Stimulated activated CD4-positive, alpha-beta T cell treated with anti-CD3 and anti-CD28 coated beads, Interleukin-15, amount 100 ng/mL, for 1 hour (primary cell): ENCODE results near the gene CHRDL1.

Experiments used
- DNase-seq, 2 donors: peaks; one replicate each; pipeline ENCODE4 v3.0.0-alpha.2; 2020; ENCODE audit warnings: low read depth in 1 of 2, low spot score in 1 of 2

The CHRDL1 gene

DNA sequence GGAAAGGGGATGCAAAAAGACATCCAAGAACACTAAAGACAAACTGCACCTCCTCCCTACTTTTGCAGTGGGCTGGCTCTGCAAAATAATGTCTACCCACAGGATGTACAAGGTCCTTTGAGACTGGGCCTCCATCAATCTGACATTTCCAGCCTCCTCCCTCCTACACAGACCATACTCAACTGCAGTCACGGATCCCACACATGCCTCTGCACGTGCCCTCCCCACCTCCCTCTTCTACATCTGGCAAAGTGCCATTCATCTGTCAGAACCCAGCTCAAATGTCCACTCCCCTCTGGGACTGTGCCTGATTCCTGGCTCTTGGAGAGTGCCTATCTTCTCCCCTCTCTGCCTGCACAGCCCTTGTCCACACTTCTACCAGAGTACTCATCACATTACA is 50.3 kb downstream of the CHRDL1 start:
- no peak for DNase-seq

DNA sequence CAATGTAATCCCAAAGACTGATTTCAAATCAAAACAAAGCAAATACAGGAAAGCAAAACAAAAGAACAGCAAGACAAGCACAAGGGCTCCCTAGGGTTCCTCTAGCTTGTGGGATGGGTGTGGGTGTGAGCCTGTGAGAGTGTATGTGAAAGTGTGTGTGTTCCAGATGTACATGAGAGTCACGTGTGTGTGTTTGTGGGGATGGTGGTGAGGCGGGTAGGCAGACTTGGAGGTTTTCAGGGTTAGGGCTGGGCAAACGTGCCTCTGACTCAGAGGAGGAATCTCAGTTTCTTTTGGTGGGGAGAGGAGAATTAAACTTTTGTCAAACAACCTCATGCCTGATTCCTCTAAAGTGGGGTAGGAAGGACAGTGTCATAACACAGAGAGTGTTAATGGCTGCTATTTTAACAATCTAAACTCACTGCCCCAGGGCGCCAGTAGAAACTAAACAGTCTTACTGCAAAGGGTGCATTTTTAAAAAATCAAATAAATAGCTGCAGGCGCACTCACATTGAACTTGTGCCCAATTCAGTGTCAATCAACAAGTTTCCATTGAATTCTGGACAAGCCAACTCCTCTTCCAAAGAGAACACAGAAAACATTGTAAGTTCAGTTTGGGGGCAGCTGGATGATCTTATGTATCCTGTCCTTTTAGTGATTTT is 51.8 kb downstream of the CHRDL1 start:
- DNase-seq = no peak

DNA sequence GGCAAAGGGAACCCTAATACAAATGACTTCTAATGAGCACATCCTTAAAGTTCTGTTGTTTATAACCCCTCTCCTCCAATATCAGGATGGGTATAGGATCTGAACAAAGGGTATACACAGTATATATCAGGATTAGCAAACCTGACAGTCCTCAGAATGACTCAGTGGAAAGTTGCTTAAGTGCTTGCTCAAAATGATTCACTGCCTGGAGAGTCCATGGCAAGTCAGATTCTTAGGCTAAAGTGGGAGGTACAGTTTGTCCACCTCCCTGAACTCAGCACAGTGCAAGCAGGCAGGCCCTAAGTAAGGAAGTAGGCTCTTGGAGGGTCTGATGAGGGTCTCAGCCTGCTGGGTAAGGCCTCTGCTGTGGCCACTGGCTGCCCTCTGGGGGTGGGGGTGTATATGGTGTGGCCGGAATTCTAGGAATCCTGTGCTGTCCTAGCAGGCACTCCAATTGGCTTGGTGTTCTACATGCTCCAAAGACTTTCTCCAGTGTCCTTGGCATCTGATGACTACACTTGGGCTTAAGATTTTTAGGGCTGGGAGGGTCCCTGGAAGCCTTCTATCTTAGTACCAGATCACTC is 54.3 kb downstream of the CHRDL1 start:
- no peak for DNase-seq

DNA sequence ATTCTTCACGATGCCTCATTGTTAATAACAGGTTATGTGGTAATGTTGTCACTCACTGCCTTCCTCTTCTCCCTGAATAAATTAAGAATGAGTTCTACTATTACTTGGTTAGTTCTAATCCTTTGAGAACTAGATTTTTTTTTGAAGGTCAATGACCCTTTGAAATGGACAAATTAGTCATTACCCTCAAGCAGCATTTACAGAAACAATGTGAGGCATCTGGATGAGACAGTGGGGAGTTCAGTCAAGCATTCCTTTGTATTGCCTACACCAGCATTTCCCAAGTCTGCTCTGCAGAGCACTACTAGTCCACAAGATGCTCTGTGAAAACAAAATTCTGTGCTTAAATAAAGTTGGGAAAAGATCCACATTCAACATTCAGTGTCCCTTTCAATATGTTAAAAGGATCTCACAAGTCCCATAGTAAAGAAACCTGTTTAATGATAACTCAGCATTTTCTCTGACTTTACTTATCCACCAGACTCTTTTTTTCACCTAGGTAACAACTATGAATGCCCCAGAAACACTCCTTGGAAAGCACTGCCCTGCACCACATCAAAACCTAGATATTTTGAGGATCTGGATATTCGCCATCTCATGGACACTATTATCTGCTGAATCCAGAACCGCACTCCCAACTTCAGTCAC is 60.6 kb downstream of the CHRDL1 start:
- DNase-seq = no peak

DNA sequence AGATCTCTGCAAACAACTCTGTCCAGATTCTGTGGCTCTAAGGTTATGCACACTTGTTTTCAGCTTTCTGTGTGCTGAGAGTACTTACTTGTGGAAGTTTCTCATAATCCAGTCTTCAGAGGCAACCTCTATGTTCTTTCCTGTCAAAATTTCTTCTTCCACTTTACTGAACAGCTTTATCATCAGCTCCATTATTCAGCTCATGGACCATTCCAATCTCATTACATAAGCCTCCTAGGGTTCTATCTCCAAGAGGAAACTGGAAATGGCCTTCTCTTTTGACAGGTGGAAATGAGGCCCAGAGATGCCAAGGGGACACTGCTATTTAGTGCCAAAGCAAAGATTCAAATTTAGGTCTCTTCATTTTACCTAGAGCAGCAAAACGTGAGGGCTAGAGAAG is 61.3 kb downstream of the CHRDL1 start:
- DNase-seq = no peak

DNA sequence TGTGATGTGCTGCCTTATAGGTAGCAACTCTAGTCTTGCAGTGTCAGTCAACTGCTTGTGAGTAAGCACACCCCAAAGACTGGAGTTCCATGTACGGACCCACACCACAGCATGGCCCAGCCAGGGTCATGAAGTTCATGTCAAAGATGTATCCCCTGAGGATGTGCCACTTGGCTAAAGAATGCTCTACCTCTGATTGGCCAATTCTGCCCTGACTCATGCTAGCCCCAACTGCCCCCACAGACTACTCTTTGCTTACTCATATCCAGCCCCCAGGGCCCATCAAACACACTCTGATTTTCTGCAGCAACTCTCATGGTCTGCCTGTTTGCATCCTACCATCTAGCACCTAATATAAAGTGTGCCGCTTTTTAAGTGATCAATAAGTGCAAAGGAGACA is 62.5 kb downstream of the CHRDL1 start:
- no peak for DNase-seq

DNA sequence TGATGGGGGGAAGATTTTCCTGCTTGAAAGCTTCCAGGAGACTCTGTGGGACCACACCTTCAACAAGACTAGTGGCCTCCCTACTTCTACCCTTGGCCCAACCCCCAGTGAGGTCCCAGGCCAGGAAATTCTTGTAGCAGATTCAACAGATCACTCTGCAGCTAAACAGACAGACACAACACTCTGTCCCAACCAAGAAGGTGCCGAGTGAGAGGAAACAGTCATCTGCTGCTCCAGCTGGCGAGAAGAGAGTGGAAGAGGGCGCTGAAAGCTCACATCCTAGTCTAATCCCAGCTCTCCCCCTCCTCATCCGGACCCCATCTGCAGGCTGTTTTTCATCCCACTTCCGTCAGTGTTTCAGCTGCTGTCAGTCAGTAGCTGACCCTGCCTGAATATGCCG is 63.4 kb downstream of the CHRDL1 start:
- no peak for DNase-seq

DNA sequence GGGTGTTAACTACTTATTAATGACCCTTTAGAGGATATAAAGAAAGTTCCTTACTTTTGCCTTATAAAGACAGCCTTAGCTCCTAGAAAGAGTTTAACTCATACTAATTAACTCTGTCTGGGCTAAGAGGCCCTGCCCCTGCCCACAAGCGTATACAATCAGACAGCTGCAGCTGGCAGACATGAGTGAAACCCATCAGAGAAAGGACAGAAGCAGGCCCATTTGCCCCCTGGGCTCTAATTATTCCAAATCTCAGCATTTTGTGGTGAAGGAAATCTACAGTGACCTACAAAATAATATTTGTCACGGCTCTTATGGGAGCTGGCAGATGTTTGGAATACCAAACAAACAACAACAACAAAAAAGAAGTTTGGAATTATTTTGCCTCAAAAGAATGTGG is 71.8 kb downstream of the CHRDL1 start:
- DNase-seq = no peak

DNA sequence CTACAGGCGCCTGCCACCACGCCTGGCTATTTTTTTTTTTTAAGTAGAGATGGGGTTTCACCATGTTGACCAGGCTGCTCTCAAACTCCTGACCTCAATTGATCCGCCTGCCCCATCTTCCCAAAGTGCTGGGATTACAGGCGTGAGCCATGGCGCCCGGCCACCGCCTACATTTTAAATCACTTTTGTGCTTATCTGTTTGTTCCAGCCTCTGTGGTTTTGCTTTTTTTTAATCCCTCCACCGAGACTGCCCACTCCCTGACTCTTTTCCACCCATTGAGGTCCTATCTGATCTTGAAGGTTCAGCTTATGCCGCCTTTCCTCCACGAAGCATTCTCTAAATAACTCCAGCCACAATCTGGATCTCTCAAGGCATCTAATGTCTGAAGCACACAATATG is 73.5 kb downstream of the CHRDL1 start:
- no peak for DNase-seq

DNA sequence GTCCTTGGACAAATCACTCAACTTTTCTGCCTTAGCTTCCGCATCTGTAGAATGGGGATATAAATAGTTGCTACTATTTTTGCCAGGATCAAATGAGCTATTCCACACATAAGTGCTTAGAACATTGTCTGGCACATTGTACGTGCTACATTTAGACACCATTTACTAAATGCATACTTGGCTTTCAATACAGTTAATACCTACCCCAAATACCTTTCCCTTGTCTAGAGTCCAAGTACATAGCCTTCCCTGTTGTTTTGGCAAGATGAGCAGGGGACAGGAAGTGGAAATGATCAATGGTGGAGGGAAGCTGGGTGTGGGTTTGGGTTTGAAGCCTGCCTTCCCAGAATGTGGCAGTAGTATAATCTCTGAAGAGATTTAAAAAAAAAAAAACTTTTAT is 82.0 kb downstream of the CHRDL1 start:
- no peak for DNase-seq

DNA sequence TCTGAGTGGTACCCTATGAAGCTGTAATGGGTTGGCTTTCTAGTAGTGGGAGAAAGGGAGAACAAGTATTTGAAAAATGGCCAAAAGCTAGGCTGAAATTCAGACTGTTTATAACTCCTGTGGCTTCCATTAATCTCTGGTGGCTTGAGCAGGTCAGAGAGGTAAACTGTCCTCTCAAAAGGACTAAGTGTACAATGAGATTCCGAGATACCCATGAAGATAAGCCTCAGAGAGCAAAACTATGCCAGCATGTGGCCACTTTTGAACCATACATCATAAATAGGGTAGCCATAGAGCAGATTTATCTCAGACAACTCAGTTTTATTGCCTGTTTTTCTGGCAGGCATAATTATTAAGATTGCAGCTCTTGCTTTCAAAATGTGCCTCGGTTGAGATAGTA is 89.2 kb downstream of the CHRDL1 start:
- DNase-seq = no peak

DNA sequence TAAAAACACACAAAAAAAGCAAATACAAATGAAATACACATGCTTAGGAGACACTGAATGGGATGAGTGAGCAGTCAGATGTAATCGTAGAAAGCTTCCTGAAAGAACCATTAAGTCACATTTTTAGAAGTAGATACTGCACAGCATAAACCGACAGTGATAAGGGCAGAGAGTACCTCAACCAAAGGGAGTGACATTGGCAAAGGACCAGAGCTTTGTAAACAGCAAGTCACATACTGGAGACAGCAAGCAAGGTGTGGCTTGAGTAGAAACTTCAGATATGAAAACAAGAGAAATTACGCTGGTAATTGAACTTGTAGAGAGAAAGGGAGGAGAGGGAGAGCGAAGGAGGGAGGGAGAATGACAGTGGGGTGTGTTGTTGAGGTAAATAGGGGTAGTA is 92.0 kb downstream of the CHRDL1 start:
- DNase-seq = no peak

DNA sequence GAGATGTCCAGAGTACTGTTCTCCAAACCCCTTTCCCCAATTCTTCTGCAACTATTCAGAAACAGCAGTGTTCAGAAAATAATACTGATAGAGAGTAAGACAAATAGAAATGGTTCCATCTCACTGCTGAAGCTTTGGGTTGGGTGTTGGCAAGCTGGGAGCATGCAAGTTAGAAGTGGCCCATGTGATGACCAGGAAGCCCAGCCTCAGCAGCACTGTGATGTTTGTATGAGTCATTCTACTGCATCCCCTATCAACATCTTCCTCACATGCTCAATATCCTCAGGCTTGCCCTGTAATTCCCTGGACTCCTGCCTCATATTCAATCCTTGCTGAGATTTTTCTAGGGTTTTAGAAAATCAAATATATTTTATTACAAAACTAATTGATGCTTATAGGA is 96.5 kb downstream of the CHRDL1 start:
- no peak for DNase-seq

DNA sequence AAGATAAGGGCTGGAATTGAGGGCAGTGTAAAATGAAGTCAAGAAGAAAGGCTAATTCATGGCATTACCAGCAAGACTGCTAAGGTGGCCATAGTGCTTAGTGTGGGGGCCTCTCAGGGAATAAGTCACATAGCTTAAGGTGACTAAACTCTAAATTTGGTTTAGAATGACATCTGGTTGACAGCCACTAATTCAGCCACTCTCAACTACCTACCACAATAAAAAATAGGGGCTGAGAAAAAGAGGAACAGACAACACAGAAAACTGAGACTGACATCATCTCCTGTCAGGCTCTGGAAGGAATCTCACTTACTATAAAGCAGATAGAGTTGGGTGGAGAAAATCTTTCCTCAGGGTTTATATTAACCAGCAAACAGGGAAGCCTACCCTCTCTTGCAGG is 96.9 kb downstream of the CHRDL1 start:
- DNase-seq = no peak

DNA sequence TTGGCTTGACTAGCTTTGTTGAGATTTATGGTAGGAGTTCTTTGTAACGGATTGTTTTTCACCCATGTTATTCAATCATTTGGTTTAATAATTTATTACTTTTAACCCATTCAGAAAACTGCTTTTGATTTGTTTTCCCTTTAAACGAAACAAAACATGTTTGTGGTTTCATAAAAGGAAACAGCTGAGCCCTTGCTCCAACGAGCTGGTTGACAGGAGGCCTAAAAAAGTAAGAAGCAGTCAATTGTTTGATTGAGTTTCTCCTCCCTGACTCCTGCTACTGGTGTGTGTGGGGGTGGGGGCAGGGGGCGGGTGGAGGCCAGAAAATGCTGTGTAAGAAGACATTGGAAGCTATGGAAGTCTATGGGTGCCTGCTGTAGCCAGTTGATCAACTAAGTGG is 102.8 kb downstream of the CHRDL1 start:
- no peak for DNase-seq

DNA sequence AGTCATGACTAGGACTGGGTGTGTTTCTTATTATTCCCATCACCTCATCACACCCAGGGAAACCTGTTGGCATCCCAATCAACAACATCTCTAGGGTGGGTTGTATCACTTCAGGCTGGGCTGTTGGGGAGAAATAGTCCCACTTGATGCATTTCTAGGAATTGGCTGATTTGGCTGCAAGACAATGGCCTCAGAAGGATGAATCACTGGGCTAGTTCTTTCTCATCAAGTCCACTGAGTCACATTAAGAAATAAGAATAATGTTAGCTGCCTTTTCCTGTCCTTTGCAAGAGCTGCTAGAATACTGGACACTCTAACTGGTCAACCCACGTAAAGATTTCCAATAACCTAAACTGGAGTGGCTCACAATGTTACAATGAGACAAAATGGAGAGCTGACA is 104.2 kb downstream of the CHRDL1 start:
- no peak for DNase-seq

DNA sequence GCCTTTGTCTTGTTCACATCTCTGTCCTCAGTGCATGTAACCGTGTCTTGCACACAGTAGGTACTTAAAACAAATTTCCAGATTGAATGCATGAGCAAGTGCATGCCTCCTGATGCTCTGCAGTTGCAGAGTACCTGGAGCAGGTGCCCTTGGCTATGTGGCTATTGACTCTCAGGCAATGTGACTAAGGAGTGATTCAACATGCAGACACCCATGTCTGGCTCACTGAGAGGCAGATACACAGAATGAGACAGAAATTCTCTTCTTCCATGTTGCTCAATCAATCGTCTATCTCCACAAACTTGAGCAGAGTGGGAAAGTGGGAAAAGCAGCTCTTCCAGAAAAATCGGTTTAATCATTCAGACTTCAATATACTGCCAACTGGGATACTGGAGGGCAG is 111.0 kb downstream of the CHRDL1 start:
- DNase-seq = no peak

DNA sequence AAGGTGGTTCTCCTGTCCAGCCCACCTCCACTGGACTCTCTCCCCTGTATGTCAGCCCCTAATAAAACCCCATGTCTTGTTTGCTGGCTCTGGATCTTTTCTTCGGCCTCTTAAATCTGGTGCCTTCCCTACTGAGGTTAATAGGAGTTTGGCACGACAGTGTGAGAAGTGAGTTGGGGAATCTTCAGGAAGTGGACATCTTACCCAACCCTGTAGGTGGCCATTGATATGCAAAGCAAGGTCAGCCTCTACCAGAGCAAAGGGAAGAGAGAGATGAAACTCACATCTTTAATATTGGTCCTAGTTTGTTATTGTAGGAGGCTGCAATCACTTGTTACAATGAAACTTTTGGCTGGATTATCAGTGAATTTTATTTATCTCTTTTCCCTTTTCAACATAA is 111.7 kb downstream of the CHRDL1 start:
- DNase-seq = no peak

DNA sequence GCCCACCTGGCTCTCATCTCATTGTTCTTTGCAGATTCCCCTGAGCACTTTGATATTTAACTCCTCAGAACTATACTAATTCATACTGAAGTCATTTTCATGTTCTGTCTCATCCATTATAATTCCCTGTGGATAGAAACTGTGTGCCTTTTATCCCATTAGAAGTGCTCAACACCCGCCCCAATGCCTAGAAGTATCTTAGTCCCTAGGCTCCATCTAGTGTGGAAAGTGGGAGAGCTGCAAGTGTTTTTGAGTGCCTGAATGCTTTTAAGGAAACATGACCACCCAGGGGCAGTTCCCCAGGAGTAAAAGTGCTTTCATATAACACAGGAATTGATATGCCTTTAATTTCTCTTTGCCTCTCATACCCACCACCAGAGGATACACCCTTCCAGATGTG is 117.0 kb downstream of the CHRDL1 start:
- no peak for DNase-seq

DNA sequence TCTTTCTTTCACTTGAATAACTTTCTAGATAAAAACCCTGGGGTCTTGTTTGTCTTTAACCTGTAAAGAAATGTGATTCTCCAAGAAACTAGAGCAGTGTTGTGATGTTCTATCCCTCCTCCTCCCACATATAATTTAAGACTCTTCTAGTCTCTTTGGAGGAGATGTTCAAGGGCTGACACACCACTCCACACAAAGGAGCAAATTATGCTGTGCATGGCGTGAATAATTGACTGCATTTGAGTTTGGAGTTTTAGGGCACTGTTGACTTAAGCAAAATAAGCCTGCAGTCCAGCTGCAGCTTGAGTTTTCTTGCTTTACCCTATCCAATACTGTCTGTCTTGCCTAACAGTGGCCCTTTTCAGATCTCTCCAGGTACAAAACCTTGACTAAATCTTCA is 119.7 kb downstream of the CHRDL1 start:
- no peak for DNase-seq

DNA sequence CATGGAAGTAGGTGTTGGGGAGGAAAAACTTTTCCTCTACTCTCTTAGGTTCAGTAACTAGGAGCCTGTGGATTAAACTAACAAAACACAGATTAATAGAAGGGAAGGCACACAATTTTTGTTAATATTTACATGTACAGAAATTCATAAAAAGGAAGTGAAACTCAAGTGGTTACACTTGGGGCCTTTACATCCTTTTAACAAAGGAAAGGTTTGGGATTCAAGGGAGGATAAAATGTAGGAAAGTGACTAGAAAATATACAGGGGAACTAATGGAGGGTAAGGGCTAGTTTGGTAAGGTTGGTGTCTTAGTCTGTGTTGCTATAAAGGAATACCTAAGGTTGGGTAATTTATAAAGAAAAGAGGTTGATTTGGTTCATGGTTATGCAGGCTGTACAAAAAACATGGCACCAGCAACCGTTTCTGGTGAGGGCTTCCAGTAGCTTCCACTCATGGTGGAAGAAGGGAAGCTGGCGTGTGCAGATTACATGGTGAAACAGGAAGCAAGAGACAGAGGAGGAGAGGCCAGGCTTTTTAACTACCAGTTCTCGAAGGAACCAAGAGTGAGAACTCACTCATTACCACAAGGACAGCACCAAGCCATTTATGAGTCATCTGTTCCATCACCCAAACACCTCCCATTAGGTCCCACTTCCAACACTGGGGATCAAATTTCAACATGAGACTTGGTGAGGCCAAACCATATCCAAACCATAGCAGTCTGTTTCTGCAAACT is 124.4 kb downstream of the CHRDL1 start:
- no peak for DNase-seq

DNA sequence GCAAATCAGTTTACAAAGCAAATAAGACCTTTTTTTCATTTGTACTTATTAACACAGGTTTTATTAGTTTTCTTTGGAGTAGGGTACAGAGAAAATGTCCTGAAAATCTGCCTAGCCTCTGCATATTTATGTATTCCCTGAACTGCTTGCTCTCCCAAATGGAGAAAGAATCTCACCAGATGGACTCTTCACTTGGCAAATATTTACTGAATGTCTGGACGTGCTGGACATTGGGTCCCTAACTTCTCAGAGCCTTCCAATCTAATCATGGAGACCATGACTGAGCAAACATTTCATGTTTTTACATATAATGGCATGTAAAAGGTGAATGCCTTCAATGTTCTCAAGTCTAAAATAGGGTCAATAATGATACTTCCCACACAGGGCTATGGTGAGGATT is 126.0 kb downstream of the CHRDL1 start:
- no peak for DNase-seq
